ENCODE results near the gene OR2S2.

GRCh38 chr9:35990155-35990554 lies 32.2 kb upstream of the OR2S2 start:
- TF ChIP-seq MAFK (IDR thresholded peaks at IDR 0.05; ENCODE audit: low read depth, low read length) (no peak), CTCF (conservative IDR thresholded peaks at IDR 0.05; ENCODE audit: low read depth, low read length) (no peak), RAD21 (IDR thresholded peaks at IDR 0.05; ENCODE audit: low read length) (no peak), POLR2A (IDR thresholded peaks at IDR 0.05; ENCODE audit: low read depth, low read length) (no peak), ELK1 (IDR thresholded peaks at IDR 0.05; ENCODE audit: borderline replicate concordance, low read depth, low read length) (no peak), MXI1 (IDR thresholded peaks at IDR 0.05; ENCODE audit: borderline replicate concordance, low read depth, low read length) (no peak), BHLHE40 (IDR thresholded peaks at IDR 0.05; ENCODE audit: low read depth, low read length) (no peak)

Measured in IMR-90 (cell line).